ENCODE data around the gene SFT2D3.

The SFT2D3 gene

GRCh38 chr2:127743477-127744026 is 42.3 kb downstream of the SFT2D3 start:
- no peak for DNase-seq (ENCODE audit: low read depth)

GRCh38 chr2:127747621-127748020 is 46.3 kb downstream of the SFT2D3 start:
- DNase-seq (ENCODE audit: low read depth): no peak

- peak; percentile 51 for DNase-seq (ENCODE audit: low read depth)
Observed at GRCh38 chr2:127749537-127749936, 48.2 kb downstream of the SFT2D3 start.

DNA sequence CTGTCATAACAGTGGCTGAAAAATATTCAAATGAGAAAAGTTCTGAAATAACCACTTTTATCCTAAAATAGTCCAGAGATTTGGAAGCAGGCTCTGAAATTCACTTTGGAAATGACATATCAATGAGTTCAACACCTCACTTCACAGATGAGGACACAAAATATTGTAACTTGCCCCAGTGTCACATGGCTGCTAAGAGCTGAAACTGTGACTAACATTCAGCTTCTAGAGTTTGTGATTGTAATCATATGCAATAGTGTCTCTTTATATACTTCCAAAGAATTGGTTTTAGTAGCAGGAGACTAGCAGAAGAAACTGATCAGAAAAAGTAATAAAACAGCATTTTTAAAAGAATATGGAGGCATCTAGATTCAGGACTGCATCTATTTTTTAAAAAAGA is 52.1 kb downstream of the SFT2D3 start:
- DNase-seq (ENCODE audit: low read depth): no peak

DNA sequence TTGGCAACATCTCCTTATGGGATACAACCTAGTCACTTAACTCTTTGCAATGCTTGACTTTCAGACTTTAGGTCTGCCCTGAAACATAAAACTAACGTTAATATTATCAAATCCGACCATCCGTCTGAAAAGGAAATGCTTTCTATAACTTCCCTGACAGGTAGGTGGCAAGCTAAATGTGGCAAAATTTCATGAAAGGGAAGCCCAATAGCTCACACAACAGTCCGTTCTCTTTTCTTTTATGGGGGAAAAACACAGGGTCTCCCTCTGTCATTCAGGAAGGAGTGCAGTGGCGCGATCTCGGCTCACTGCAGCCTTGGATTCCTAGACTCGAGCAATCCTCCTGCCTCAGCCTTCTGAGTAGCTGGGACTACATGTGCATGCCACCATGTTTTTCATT is 52.9 kb downstream of the SFT2D3 start:
- DNase-seq (ENCODE audit: low read depth): no peak
